K562 (cell line): Measurements from ENCODE around the gene DEDD. TPM values are rescaled to one million over a fixed set of nuclear protein-coding genes. Genes with fewer than 3 reads are reported as not detected.

ENCODE experiments used
- BMI1 ChIP-seq: fragments of 150-350 bp; IDR thresholded peaks from 2 replicates; pipeline ENCODE4 v1.6.1; 2014; ENCODE audit warnings: low read length
- FOXJ2 ChIP-seq: fragments of 200-800 bp; sonication (Bioruptor generic); IDR thresholded peaks from 2 replicates; pipeline ENCODE4 v1.6.1; 2016; ENCODE audit warnings: missing genetic modification characterization, missing compliant biosample characterization
- RBM14 ChIP-seq: fragments of 200-400 bp; formaldehyde crosslinking; IDR thresholded peaks from 2 replicates; pipeline ENCODE4 v1.6.1; 2018; ENCODE audit warnings: low read depth, mild to moderate bottlenecking, low read length, moderate library complexity, borderline replicate concordance; ENCODE audit not compliant: insufficient read depth
- SP1 ChIP-seq: sonication (generic); formaldehyde crosslinking; IDR thresholded peaks from 2 replicates; pipeline ENCODE4 v1.8.1; 2022; ENCODE audit warnings: mild to moderate bottlenecking, missing genetic modification reagents
- ZFP36 ChIP-seq: fragments of 150-350 bp; IDR thresholded peaks from 2 replicates; pipeline ENCODE4 v1.6.1; 2018; ENCODE audit warnings: low read length, low read depth; ENCODE audit not compliant: partially characterized antibody
- ZNF444 ChIP-seq: fragments of 250-450 bp; sonication (Bioruptor Pico); IDR thresholded peaks from 2 replicates; pipeline ENCODE4 v1.4.0; 2020; ENCODE audit warnings: mild to moderate bottlenecking, moderate library complexity
- polyA plus RNA-seq, 8 experiments: library from polyadenylated mRNA; depleted of rRNA in 4 of 8; stranded (reverse) in 5 of 8; unstranded in 3 of 8; fragments of >200 nt; fragmentation: Nextera tagmentation in 2 of 8; fragmentation: Illumina TruSeq in 1 of 8; extraction: Ambion mirVana in 2 of 8; extraction: Trizol in 1 of 8; gene quantifications; 2 replicates each; pipeline versions ENCODE4 v1.2.1 to v1.2.3, GENCODE V29; 2011 to 2014; ENCODE audit warnings: inconsistent platforms in 1 of 8, missing spikeins in 1 of 8
- total RNA-seq, 7 experiments: library from RNA; depleted of rRNA in 6 of 7; stranded (reverse); fragments of >200 nt in 6 of 7; fragmentation: Illumina TruSeq in 2 of 7; extraction: Trizol in 2 of 7; gene quantifications; 2 replicates each; pipeline versions ENCODE4 v1.2.1 to v1.2.3, GENCODE V29; 2011 to 2021; ENCODE audit warnings: low replicate concordance in 1 of 7
- TF ChIP-seq, protein P1 (sequence below): fragments of 200-600 bp; sonication (generic); IDR thresholded peaks from one replicate; pipeline ENCODE4 v1.6.1; 2012; ENCODE audit warnings: mild to moderate bottlenecking, low read depth, low read length, inconsistent platforms
- TF ChIP-seq, protein P2 (sequence below), 2 experiments: fragments of 200-800 bp in 1 of 2; sonication (Bioruptor generic) in 1 of 2; sonication (generic) in 1 of 2; formaldehyde crosslinking in 1 of 2; IDR thresholded peaks in 1 of 2; conservative IDR thresholded peaks in 1 of 2; 2 replicates each; pipeline versions ENCODE4 v1.5.0 to v1.6.1; 2016 to 2020; ENCODE audit warnings: missing compliant biosample characterization in 1 of 2, missing genetic modification characterization in 1 of 2, missing genetic modification reagents in 1 of 2
- TF ChIP-seq, protein P3 (sequence below): sonication (generic); formaldehyde crosslinking; IDR thresholded peaks from 2 replicates; pipeline ENCODE4 v1.8.1; 2023; ENCODE audit warnings: mild to moderate bottlenecking, missing genetic modification reagents

Gene DEDD
- total and polyA plus RNA-seq, 9 of the 15 experiments (the other 6 are each of a cell fraction or from before 2014, with no cell fraction given): 11.6 to 41.0 (median 16.8) TPM

GRCh38 chr1:161111117-161111516, 21.4 kb downstream of the DEDD start (continued):
- TF ChIP-seq, protein P1, sequence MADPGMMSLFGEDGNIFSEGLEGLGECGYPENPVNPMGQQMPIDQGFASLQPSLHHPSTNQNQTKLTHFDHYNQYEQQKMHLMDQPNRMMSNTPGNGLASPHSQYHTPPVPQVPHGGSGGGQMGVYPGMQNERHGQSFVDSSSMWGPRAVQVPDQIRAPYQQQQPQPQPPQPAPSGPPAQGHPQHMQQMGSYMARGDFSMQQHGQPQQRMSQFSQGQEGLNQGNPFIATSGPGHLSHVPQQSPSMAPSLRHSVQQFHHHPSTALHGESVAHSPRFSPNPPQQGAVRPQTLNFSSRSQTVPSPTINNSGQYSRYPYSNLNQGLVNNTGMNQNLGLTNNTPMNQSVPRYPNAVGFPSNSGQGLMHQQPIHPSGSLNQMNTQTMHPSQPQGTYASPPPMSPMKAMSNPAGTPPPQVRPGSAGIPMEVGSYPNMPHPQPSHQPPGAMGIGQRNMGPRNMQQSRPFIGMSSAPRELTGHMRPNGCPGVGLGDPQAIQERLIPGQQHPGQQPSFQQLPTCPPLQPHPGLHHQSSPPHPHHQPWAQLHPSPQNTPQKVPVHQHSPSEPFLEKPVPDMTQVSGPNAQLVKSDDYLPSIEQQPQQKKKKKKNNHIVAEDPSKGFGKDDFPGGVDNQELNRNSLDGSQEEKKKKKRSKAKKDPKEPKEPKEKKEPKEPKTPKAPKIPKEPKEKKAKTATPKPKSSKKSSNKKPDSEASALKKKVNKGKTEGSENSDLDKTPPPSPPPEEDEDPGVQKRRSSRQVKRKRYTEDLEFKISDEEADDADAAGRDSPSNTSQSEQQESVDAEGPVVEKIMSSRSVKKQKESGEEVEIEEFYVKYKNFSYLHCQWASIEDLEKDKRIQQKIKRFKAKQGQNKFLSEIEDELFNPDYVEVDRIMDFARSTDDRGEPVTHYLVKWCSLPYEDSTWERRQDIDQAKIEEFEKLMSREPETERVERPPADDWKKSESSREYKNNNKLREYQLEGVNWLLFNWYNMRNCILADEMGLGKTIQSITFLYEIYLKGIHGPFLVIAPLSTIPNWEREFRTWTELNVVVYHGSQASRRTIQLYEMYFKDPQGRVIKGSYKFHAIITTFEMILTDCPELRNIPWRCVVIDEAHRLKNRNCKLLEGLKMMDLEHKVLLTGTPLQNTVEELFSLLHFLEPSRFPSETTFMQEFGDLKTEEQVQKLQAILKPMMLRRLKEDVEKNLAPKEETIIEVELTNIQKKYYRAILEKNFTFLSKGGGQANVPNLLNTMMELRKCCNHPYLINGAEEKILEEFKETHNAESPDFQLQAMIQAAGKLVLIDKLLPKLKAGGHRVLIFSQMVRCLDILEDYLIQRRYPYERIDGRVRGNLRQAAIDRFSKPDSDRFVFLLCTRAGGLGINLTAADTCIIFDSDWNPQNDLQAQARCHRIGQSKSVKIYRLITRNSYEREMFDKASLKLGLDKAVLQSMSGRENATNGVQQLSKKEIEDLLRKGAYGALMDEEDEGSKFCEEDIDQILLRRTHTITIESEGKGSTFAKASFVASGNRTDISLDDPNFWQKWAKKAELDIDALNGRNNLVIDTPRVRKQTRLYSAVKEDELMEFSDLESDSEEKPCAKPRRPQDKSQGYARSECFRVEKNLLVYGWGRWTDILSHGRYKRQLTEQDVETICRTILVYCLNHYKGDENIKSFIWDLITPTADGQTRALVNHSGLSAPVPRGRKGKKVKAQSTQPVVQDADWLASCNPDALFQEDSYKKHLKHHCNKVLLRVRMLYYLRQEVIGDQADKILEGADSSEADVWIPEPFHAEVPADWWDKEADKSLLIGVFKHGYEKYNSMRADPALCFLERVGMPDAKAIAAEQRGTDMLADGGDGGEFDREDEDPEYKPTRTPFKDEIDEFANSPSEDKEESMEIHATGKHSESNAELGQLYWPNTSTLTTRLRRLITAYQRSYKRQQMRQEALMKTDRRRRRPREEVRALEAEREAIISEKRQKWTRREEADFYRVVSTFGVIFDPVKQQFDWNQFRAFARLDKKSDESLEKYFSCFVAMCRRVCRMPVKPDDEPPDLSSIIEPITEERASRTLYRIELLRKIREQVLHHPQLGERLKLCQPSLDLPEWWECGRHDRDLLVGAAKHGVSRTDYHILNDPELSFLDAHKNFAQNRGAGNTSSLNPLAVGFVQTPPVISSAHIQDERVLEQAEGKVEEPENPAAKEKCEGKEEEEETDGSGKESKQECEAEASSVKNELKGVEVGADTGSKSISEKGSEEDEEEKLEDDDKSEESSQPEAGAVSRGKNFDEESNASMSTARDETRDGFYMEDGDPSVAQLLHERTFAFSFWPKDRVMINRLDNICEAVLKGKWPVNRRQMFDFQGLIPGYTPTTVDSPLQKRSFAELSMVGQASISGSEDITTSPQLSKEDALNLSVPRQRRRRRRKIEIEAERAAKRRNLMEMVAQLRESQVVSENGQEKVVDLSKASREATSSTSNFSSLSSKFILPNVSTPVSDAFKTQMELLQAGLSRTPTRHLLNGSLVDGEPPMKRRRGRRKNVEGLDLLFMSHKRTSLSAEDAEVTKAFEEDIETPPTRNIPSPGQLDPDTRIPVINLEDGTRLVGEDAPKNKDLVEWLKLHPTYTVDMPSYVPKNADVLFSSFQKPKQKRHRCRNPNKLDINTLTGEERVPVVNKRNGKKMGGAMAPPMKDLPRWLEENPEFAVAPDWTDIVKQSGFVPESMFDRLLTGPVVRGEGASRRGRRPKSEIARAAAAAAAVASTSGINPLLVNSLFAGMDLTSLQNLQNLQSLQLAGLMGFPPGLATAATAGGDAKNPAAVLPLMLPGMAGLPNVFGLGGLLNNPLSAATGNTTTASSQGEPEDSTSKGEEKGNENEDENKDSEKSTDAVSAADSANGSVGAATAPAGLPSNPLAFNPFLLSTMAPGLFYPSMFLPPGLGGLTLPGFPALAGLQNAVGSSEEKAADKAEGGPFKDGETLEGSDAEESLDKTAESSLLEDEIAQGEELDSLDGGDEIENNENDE: no peak
- no peak for TF ChIP-seq ZNF444 (CRISPR knock-in tag)
- TF ChIP-seq FOXJ2 (tag): no peak
- TF ChIP-seq SP1: no peak
- TF ChIP-seq RBM14: no peak
- TF ChIP-seq ZFP36: no peak
- TF ChIP-seq, protein P2, sequence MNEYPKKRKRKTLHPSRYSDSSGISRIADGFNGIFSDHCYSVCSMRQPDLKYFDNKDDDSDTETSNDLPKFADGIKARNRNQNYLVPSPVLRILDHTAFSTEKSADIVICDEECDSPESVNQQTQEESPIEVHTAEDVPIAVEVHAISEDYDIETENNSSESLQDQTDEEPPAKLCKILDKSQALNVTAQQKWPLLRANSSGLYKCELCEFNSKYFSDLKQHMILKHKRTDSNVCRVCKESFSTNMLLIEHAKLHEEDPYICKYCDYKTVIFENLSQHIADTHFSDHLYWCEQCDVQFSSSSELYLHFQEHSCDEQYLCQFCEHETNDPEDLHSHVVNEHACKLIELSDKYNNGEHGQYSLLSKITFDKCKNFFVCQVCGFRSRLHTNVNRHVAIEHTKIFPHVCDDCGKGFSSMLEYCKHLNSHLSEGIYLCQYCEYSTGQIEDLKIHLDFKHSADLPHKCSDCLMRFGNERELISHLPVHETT (CRISPR knock-in tag; conservative IDR thresholded peaks at IDR 0.05 in 1 of 2, IDR thresholded peaks at IDR 0.05 in 1 of 2): no peak
- TF ChIP-seq, protein P3, sequence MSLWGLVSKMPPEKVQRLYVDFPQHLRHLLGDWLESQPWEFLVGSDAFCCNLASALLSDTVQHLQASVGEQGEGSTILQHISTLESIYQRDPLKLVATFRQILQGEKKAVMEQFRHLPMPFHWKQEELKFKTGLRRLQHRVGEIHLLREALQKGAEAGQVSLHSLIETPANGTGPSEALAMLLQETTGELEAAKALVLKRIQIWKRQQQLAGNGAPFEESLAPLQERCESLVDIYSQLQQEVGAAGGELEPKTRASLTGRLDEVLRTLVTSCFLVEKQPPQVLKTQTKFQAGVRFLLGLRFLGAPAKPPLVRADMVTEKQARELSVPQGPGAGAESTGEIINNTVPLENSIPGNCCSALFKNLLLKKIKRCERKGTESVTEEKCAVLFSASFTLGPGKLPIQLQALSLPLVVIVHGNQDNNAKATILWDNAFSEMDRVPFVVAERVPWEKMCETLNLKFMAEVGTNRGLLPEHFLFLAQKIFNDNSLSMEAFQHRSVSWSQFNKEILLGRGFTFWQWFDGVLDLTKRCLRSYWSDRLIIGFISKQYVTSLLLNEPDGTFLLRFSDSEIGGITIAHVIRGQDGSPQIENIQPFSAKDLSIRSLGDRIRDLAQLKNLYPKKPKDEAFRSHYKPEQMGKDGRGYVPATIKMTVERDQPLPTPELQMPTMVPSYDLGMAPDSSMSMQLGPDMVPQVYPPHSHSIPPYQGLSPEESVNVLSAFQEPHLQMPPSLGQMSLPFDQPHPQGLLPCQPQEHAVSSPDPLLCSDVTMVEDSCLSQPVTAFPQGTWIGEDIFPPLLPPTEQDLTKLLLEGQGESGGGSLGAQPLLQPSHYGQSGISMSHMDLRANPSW (CRISPR knock-in tag): no peak
- TF ChIP-seq BMI1: no peak
